HG02642 (cell line): ENCODE results near the gene STON2.
"Not testable (repeated sequence)": the region's sequence is repeated elsewhere in the genome, so short reads cannot be mapped to it uniquely, and the experiment has no call there.

Source experiments
- ATAC-seq: cut with Tn5 transposase; IDR thresholded peaks from one replicate; pipeline ENCODE4 v1.9.1; 2021; ENCODE audit warnings: mild to moderate bottlenecking; ENCODE audit not compliant: unreplicated experiment, poor library complexity

STON2 gene

GRCh38 chr14:81400202-81400678 is at the start of gene STON2:
Gene STON2, minus strand, starts transcription at chr14:81400324. Its CDS starts 1,942 bp downstream, at chr14:81398382.
- no peak for ATAC-seq

DNA sequence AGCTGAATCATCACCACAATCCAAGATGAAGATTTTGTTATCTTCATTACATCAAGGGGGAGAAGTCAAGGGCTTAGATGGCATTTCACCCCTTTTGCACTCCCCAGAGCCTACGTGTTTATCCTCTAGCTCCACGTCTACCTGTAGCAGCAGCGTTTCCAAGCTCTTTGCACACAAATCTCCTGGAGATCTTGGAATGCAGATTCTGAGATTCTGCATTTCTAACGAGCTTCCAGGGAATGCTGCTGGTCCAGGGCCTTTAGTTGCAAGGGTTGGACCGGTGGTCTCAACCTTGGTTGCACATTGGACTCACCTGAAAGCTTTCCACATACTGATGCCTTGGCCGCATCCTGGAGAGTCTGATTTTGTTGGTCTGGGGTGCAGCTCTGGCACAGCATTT is 49.5 kb upstream of the STON2 start:
- no peak for ATAC-seq

DNA sequence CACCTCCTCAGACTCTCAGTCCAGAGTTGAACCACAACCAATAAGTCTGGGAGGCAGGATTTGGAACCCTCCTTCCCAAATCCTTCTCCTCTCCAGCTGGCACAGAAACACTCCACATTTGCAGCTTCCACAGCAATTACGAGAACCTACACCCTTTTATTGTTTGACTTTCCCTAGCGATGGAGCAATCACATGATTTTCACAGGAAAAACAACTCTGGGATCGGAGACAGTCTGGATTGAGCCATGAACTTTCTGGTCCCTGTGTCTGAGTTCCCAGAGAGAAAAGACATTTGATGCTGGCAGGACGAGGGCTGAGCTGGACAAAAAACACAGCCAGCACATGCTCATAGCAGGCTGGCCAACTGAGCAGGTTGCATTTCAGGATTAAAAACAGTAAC is 49.0 kb upstream of the STON2 start:
- ATAC-seq = no peak

GRCh38 chr14:81447021-81447764 is 47.1 kb upstream of the STON2 start:
- no peak for ATAC-seq

GRCh38 chr14:81446279-81447007 is 46.3 kb upstream of the STON2 start:
- ATAC-seq = no peak

DNA sequence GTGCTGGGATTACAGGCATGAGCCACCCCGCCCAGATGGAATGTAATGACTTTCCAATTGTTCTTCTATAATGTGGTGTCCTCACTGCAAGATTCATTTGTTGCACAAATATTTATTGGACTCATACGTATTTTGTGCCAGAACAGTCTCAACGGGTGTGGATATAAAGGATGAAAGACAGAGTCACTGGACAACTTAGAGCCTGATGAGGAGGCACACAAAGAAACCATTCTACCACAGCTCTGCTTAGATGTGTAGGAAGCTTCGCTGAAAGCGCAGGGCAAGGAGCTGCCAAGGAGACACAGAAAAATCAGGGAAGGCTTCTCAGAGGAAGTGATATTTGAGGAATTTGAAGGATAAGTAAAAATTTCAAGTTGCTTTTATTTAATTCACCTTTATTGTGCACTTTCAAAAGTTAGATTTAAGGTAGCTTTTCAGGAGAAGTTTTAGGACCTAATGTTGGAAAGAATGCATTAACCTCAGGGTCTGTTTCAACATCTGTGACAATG is 41.6 kb upstream of the STON2 start:
- ATAC-seq = no peak

DNA sequence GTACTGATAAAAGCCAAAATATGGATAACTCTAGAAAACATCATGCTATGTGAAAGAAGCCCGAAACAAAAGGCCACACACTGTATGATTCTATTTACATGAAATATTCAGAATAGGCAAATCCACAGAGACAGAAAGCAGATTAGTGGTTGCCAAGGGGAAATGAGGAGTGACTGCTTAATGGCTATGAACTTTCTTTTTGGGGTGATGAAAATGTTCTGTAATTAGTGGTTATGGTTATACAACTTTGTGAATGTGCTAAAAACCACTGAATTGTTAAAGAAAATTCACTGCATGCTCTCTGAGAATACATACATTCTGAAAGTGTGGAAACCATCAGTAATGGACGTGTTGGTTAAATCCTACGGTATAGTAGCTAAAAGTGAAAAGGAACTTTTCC is 39.9 kb upstream of the STON2 start:
- ATAC-seq = no peak

DNA sequence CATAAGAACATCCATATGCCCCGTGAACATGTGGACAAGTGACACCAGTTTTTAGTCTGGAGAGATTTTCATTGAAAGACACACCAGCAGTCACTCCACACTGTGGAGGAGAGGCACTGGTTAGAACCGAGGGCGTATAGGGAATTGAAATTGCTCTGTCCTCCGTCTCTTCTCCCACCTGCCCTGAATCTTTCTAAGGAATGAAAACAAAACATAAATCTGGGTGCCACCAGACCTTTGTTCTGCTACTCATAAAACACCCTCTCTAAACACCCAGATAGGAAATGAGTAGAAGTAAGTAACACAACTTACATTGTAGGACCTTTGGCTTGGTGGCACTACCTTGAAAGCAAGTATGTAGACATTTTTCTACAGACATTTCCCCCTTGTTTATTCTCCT is 37.1 kb upstream of the STON2 start:
- ATAC-seq = no peak

DNA sequence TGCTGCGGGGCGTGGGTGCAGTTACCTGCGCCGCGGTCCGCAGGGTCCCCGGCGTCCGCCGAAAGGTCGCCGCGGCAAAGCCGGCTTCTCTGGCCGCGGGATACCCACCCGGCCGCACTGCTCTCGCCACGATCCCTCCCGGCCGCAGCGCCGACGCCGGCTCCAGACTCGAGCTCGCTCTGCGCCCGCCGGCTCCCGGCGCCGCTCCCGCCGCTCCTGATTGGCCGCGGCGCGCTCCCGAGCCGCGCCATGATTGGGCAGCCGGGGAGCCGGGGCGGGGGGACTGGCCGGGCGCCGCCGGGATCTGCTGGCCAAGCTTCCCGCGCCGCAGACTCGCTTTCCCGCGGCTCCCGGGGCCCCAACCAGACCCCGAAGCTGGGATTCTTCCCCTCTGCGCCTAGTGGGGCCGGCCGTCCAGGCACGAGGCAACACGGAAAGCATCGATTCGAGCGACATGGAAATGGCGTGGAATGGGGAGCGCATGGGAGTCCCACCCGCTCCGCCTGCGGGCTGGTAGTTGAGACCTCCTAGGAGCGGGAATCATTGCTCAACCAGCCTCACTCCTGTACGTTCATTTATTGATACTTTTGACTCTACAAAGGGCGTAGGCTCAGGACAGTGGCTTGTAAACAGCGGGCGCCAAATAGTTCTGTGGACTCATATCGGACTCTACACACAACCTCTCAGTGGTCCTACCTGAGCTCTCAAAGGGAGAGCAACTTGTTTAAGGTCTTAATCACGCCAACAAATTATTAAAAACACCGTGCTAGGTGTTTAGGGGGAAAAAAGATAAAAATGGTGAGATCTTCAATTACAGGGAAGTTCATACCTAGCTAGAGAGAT is 36.4 kb upstream of the STON2 start:
- peak; percentile 91 for ATAC-seq

DNA sequence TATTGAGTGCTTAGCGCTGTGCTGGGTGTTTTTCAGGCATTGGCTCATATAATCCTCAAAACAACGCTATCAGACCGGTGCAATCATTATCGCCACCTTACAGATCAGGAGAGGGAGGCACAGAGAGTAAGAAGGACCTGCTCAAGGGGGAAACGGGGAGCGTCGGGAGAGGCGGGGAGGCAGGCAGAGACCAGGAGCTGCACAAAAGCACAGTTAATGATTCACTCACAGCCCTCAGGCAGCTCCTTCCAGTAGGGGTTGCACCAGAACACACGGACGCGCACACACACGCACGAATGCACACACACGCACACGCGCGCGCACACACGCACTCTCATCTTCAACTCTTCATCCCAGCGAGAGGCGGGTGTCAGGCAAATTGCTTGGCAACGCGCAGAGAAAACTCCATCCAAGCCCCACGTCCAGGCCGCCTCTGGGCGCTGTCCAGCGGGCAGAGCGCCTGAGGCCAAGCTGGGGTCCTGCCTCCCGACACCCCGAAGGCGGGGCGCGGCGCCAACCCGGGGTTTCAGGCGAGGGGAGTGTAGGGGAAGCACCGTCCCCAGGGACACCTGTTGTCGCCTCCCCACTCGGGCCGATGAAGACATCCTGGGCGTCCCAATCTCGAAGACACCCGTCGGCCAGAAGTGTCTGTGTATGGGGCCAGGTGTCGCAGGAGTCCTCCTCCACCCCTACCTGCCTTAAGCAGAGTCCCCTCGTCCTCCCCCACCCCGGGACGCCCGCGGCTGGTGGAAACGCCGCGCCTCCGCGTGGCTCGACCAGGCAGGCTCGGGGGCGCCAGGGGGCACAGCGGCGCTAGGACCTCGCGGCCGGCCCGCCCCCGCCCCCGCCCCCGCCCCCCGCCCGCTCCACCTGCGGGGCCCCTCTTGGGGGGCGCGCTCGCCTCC is 35.5 kb upstream of the STON2 start:
- ATAC-seq = peak; percentile 44

DNA sequence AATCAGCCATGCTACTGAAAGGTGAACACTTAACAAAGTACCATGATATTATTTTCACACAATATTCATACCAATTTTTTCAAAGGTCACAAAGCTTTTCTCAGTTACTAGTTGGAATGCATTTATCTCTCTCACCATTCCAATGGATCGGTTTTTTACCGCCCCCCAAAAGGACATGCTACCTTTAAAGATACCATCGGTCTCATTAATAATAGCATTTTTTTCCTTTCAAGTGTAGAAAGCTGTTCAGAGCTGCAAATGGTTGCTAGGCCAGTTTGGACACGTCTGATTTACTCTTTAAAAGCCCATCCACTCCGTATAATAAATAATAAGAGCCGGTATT is 34.9 kb upstream of the STON2 start:
- ATAC-seq = no peak

DNA sequence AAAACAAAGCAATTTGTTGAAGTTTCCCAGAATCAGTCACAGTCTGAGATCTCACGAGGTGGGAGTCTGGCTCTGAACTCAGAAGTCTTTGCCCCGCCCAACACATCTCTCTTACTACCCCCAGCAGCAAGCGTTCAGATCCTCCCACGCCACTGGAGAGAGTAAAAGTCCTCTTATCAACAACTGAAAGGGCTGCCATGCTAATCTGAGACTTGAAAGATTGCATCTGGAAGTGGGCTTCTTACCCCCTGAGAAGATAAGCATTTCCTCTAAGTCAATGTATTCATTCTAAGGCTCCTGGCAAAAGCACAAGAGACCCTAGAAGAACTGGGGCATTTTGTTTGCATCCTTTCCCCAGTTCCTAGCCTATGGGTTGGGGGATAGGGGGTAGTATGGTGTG is 34.1 kb upstream of the STON2 start:
- ATAC-seq = no peak

GRCh38 chr14:81433378-81433777 is 33.3 kb upstream of the STON2 start:
- ATAC-seq = no peak

DNA sequence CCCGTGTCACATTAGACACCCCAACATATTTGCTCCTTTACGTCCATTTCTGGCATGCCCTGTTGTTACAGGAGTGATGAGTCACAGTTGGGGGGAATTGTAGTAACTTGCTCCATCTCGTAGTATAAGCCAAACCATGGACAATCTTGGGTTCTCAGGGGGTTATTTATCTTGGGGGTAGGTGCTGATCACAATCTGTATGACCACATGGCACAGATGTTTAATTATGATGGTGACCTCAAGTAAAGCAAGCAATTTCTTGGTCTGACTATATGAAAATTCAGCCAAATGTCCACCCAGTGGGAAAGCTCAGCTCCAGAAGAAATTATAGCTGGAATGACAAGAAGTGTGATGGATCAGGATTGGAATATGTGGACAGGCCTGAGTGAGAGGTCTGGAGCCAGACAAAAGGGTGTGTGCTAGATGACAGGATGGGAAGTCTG is 32.1 kb upstream of the STON2 start:
- ATAC-seq = no peak

GRCh38 chr14:81430235-81430634 is 30.1 kb upstream of the STON2 start:
- ATAC-seq = no peak

DNA sequence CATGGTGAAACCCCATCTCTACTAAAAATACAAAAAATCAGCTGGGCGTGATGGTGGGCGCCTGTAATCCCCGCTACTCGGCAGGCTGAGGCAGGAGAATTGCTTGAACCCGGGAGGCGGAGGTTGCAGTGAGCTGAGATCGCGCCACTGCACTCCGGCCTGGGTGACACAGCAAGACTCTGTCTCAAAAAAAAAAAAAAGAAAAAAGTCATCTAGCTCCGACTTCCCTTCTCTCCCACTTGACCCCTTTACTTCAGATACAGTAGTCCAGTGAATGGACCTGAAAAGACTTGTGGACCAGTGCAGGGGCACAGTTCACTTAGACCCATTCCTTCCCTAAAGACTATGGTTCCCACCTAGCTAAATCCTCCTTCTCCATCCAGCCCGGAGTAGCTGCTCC is 29.6 kb upstream of the STON2 start:
- not testable (repeated sequence) for ATAC-seq

DNA sequence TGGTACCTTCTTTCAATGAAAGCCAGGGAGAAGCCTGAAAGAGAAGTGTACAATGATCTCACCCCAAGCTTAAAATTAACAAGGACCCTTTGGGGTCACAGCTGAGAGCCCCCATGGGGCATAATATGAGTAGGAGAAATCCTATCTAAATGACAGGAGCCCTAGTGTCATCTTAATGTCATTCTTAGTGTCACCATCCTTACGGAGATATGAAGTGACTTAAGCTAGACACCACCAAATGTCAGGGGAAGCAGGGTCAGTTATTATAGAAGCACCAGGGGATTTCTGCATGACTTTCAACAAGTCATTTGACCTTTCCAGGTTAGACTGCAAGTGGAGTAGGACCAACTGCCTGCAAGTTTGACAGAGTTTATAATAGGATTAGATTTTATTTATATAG is 28.9 kb upstream of the STON2 start:
- no peak for ATAC-seq

GRCh38 chr14:81427348-81428058 is 27.4 kb upstream of the STON2 start:
- ATAC-seq = no peak

DNA sequence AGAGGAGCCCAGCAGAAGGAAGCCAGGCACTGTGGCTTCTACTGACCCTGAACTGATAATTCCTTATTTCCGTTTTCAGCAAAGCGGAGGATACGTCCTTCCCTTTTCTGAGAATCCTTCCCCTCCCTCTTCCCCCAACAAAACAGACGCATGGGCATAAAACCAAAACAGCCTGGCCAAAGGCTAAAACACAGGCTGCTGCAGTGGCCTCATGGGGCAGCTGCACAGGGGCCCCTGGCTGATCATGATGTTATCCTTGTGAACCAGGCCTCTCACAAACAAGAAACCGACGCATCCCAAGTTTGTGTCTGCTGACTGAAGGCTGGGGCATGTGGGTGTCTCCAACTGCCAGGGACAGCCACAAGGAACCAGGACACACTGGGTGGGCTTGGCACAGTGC is 23.4 kb upstream of the STON2 start:
- ATAC-seq = no peak
